GM23338 (cell line): ENCODE results near the gene NADK2. TPM values are rescaled to one million over a fixed set of nuclear protein-coding genes. Genes with fewer than 3 reads are reported as not detected.

Experiments used
- ATAC-seq: fragments of 200-7000 bp; cut with Tn5 transposase; 3 replicates; pipeline ENCODE4 v1.9.1; 2020
- DNase-seq: peaks from one replicate; pipeline ENCODE4 v3.0.0-alpha.2; 2015; ENCODE audit warnings: low spot score
- H2AFZ ChIP-seq: fragments of 200-600 bp; sonication (generic); 2 replicates; pipeline ENCODE4 v1.8.0; 2016; ENCODE audit warnings: antibody characterized with exemption, mild to moderate bottlenecking, moderate library complexity
- H3F3A ChIP-seq: fragments of 200-600 bp; sonication (generic); replicated peaks from 2 replicates; pipeline ENCODE4 v1.8.0; 2017; ENCODE audit warnings: antibody characterized with exemption, mixed run types, low read depth
- H3K27ac ChIP-seq: fragments of 200-600 bp; sonication (generic); 2 replicates; pipeline ENCODE4 v1.6.1; 2016; ENCODE audit warnings: low read depth
- H3K27me3 ChIP-seq: fragments of 200-600 bp; sonication (generic); 2 replicates; pipeline ENCODE4 v1.8.0; 2016; ENCODE audit warnings: mild to moderate bottlenecking, mixed run types, moderate library complexity; ENCODE audit not compliant: insufficient read depth
- H3K36me3 ChIP-seq: fragments of 200-600 bp; sonication (generic); 2 replicates; pipeline ENCODE4 v1.8.0; 2016; ENCODE audit warnings: mild to moderate bottlenecking; ENCODE audit not compliant: insufficient read depth
- H3K4me1 ChIP-seq: fragments of 200-600 bp; sonication (generic); 2 replicates; pipeline ENCODE4 v1.8.0; 2016; ENCODE audit warnings: mild to moderate bottlenecking, moderate library complexity; ENCODE audit not compliant: insufficient read depth
- H3K4me2 ChIP-seq: fragments of 200-600 bp; sonication (generic); 2 replicates; pipeline ENCODE4 v1.7.1; 2017; ENCODE audit warnings: mixed run types
- H3K4me3 ChIP-seq: fragments of 200-600 bp; sonication (generic); 2 replicates; pipeline ENCODE4 v1.6.1; 2016; ENCODE audit warnings: mixed run types
- H3K79me2 ChIP-seq: fragments of 200-600 bp; sonication (generic); replicated peaks from 2 replicates; pipeline ENCODE4 v1.8.0; 2017; ENCODE audit warnings: mild to moderate bottlenecking; ENCODE audit not compliant: insufficient read depth
- H3K9me2 ChIP-seq: fragments of 200-600 bp; sonication (generic); 2 replicates; pipeline ENCODE4 v1.8.0; 2017; ENCODE audit not compliant: insufficient read depth
- H4K20me1 ChIP-seq: fragments of 200-600 bp; sonication (generic); replicated peaks from 2 replicates; pipeline ENCODE4 v1.8.0; 2017; ENCODE audit warnings: mild to moderate bottlenecking; ENCODE audit not compliant: insufficient read depth
- H3K27ac Mint-ChIP-seq: 2 replicates; pipeline ENCODE4 v1.8.0; 2020; ENCODE audit warnings: inconsistent platforms, mild to moderate bottlenecking, moderate library complexity, mixed read lengths
- H3K27me3 Mint-ChIP-seq: 3 replicates; pipeline ENCODE4 v1.8.0; 2022; ENCODE audit warnings: low read depth, mild to moderate bottlenecking, moderate library complexity, mixed read lengths, inconsistent platforms; ENCODE audit not compliant: insufficient read depth, poor library complexity
- H3K36me3 Mint-ChIP-seq: 3 replicates; pipeline ENCODE4 v1.8.0; 2021; ENCODE audit warnings: low read depth, mild to moderate bottlenecking, inconsistent platforms, moderate library complexity, mixed read lengths
- H3K4me1 Mint-ChIP-seq: 3 replicates; pipeline ENCODE4 v1.8.0; 2020; ENCODE audit warnings: mild to moderate bottlenecking, inconsistent platforms, mixed read lengths
- H3K4me3 Mint-ChIP-seq: 3 replicates; pipeline ENCODE4 v1.8.0; 2021; ENCODE audit warnings: moderate library complexity, mild to moderate bottlenecking, inconsistent platforms, mixed read lengths
- H3K9me3 Mint-ChIP-seq: 3 replicates; pipeline ENCODE4 v1.8.0; 2020; ENCODE audit warnings: moderate library complexity, mild to moderate bottlenecking, inconsistent platforms, mixed read lengths
- CREB1 ChIP-seq: fragments of 250-450 bp; sonication (Bioruptor Pico); IDR thresholded peaks from 2 replicates; pipeline ENCODE4 v1.5.0; 2020; ENCODE audit warnings: low read depth, mild to moderate bottlenecking, moderate library complexity
- CTCF ChIP-seq, 2 experiments: fragments of 200-600 bp in 1 of 2; sonication (generic) in 1 of 2; conservative IDR thresholded peaks; 2 replicates each; pipeline versions ENCODE4 v1.5.1 to v1.6.1; 2016 to 2017; ENCODE audit warnings: antibody characterized with exemption in 2 of 2, low read depth in 2 of 2, mild to moderate bottlenecking in 2 of 2, moderate library complexity in 1 of 2
- EZH2phosphoT487 ChIP-seq: fragments of 200-600 bp; sonication (generic); IDR thresholded peaks from one replicate; pipeline ENCODE4 v1.8.1; 2018; ENCODE audit warnings: antibody characterized with exemption; ENCODE audit not compliant: unreplicated experiment
- JUNB ChIP-seq: IDR thresholded peaks from one replicate; pipeline ENCODE4 v1.6.1; 2016; ENCODE audit warnings: antibody characterized with exemption; ENCODE audit not compliant: unreplicated experiment
- NANOG ChIP-seq: IDR thresholded peaks from 2 replicates; pipeline ENCODE4 v1.6.1; 2016; ENCODE audit warnings: antibody characterized with exemption, borderline replicate concordance
- ZNF114 ChIP-seq: fragments of 250-450 bp; sonication (Bioruptor Pico); IDR thresholded peaks from 2 replicates; pipeline ENCODE4 v1.5.0; 2020; ENCODE audit warnings: mild to moderate bottlenecking, moderate library complexity
- polyA plus RNA-seq: library from polyadenylated mRNA; unstranded; fragments of >200 nt; fragmentation: Nextera tagmentation; extraction: Ambion mirVana; gene quantifications from 2 replicates; pipeline ENCODE4 v1.2.1, GENCODE V29; 2016
- total RNA-seq: library from RNA; depleted of rRNA; stranded (reverse); fragments of >200 nt; shearing (Covaris generic); gene quantifications from 2 replicates; pipeline ENCODE4 v1.2.3, GENCODE V29; 2014
- TF ChIP-seq, protein P1 (sequence below): IDR thresholded peaks from one replicate; pipeline ENCODE4 v1.6.1; 2018; ENCODE audit warnings: antibody characterized with exemption; ENCODE audit not compliant: unreplicated experiment
- TF ChIP-seq, protein P2 (sequence below): IDR thresholded peaks from 2 replicates; pipeline ENCODE4 v1.6.1; 2016; ENCODE audit warnings: antibody characterized with exemption

Gene NADK2
- total and polyA plus RNA-seq, 2 experiments from 2014 or later = 4.5 to 16.0 TPM

- no peaks in the 10 kb centered on the region for H3F3A ChIP-seq
- ATAC-seq = no peak
- H3K4me2 ChIP-seq = 0 out of 2 replicates have a peak overlapping the region, but pooled peaks have one; percentile 3
- no peak for DNase-seq
- H3K4me3 ChIP-seq = no peak overlapping the region
- H4K20me1 ChIP-seq = no peaks in the 10 kb centered on the region
- Mint-ChIP-seq H3K9me3 (no peaks in the 10 kb centered on the region), H3K4me3 (no peak overlapping the region), H3K27me3 (no peaks in the 10 kb centered on the region), H3K36me3 (no peaks in the 10 kb centered on the region), H3K27ac (no peak overlapping the region), H3K4me1 (peaks cover 11% of the 10 kb centered on the region)
- no peak for TF ChIP-seq EZH2phosphoT487
- no peak for TF ChIP-seq JUNB
- no peak for TF ChIP-seq CTCF (conservative IDR thresholded peaks at IDR 0.05; ENCODE audit: low read depth in 2 of 2)
- TF ChIP-seq ZNF114 (CRISPR knock-in tag) = no peak
- TF ChIP-seq, protein P1, sequence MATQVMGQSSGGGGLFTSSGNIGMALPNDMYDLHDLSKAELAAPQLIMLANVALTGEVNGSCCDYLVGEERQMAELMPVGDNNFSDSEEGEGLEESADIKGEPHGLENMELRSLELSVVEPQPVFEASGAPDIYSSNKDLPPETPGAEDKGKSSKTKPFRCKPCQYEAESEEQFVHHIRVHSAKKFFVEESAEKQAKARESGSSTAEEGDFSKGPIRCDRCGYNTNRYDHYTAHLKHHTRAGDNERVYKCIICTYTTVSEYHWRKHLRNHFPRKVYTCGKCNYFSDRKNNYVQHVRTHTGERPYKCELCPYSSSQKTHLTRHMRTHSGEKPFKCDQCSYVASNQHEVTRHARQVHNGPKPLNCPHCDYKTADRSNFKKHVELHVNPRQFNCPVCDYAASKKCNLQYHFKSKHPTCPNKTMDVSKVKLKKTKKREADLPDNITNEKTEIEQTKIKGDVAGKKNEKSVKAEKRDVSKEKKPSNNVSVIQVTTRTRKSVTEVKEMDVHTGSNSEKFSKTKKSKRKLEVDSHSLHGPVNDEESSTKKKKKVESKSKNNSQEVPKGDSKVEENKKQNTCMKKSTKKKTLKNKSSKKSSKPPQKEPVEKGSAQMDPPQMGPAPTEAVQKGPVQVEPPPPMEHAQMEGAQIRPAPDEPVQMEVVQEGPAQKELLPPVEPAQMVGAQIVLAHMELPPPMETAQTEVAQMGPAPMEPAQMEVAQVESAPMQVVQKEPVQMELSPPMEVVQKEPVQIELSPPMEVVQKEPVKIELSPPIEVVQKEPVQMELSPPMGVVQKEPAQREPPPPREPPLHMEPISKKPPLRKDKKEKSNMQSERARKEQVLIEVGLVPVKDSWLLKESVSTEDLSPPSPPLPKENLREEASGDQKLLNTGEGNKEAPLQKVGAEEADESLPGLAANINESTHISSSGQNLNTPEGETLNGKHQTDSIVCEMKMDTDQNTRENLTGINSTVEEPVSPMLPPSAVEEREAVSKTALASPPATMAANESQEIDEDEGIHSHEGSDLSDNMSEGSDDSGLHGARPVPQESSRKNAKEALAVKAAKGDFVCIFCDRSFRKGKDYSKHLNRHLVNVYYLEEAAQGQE = no peak
- TF ChIP-seq NANOG = no peak
- no peak for TF ChIP-seq CREB1 (CRISPR knock-in tag)
- TF ChIP-seq, protein P2, sequence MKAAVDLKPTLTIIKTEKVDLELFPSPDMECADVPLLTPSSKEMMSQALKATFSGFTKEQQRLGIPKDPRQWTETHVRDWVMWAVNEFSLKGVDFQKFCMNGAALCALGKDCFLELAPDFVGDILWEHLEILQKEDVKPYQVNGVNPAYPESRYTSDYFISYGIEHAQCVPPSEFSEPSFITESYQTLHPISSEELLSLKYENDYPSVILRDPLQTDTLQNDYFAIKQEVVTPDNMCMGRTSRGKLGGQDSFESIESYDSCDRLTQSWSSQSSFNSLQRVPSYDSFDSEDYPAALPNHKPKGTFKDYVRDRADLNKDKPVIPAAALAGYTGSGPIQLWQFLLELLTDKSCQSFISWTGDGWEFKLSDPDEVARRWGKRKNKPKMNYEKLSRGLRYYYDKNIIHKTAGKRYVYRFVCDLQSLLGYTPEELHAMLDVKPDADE = no peak
- no peaks in the 10 kb centered on the region for H3K9me2 ChIP-seq
- no peak overlapping the region for H2AFZ ChIP-seq
- H3K27ac ChIP-seq = no peak overlapping the region
- no peaks in the 10 kb centered on the region for H3K27me3 ChIP-seq
- no peaks in the 10 kb centered on the region; the same call in 1 of the 2 replicates for H3K4me1 ChIP-seq
- no peaks in the 10 kb centered on the region for H3K36me3 ChIP-seq
- H3K79me2 ChIP-seq = no peaks in the 10 kb centered on the region
Observed at GRCh38 chr5:36273809-36274526, 32.2 kb upstream of the NADK2 start.
